ENCODE measurements around the gene TH. TPM values are rescaled to one million over a fixed set of nuclear protein-coding genes. Genes with fewer than 3 reads are reported as not detected.

TH gene
- total RNA-seq, 4 donors from 2014 or later: not detected

GRCh38 chr11:2192435-2192834, 20.8 kb upstream of the TH start:
- TF ChIP-seq CTCF (IDR thresholded peaks at IDR 0.05; ENCODE audit: low read depth): no peak

GRCh38 chr11:2191883-2192282, 20.3 kb upstream of the TH start:
- TF ChIP-seq CTCF (IDR thresholded peaks at IDR 0.05; ENCODE audit: low read depth): no peak

- no peak for TF ChIP-seq CTCF (IDR thresholded peaks at IDR 0.05; ENCODE audit: low read depth)
These were observed 19.2 kb upstream of the TH start for GRCh38 chr11:2190657-2191471.

DNA sequence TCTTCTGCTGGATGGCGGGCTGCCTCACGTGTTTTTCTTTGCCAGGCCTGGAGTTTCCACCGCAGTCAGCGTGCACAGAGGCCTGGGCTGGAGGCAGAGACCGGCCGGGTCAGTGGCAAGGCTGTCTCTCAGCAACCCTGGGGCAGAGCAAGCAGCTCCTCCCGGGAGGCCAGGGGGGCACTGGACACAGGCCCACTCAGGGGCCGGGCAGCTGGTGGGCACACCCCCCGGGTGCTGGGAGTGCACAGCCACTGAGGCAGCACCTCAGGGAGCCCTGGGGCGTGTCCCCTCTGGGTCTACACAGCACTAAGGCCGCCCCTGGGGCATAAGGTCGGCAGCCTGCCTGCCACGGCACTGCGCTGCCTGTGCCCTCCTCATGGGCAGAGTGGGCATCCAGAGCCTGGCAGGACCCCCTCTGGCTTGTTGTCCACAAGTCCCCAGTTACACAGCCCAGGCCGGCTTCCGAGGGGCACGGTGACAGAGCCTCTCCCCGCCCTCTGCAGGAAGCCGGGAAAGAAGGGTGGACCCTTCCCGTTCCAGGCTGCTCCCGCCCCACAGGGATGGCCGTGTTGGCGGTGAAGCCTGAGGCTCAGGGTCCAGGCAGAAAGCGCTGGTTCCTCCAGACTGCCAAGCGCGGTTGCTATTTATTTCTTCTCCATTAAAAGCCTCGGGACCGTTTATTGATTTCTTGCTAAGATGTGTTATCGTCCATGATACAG, 18.5 kb upstream of the TH start:
- no peak for TF ChIP-seq CTCF (IDR thresholded peaks at IDR 0.05; ENCODE audit: low read depth)

DNA sequence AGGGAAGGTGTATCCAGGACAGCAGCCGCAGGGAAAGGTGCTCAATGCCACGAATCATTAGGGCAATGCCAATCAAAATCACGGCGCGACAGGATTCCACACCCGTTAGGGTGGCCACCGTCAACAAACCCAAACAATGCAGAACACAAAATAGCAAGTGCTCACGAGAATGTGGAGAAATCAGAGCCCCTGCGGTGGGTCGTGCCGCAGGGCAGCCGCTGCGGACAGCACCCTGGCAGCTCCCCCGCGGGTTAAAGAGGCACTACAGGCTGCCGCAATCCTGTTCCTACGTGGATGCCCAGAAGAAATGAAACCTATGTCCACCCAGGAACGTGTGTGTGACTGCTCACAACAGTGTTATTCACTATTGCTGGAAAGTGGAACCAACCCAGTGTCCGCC, 17.1 kb upstream of the TH start:
- TF ChIP-seq CTCF (IDR thresholded peaks at IDR 0.05; ENCODE audit: low read depth): no peak

- TF ChIP-seq CTCF (IDR thresholded peaks at IDR 0.05; ENCODE audit: low read depth): no peak
These were observed 15.7 kb upstream of the TH start for GRCh38 chr11:2187280-2187707.

- TF ChIP-seq CTCF (IDR thresholded peaks at IDR 0.05; ENCODE audit: low read depth): no peak
These were observed 15.2 kb upstream of the TH start for GRCh38 chr11:2186669-2187279.
